Measurements from ENCODE around the gene KIDINS220. TPM values are rescaled to one million over a fixed set of nuclear protein-coding genes. Genes with fewer than 3 reads are reported as not detected.

KIDINS220 gene
- total and polyA plus RNA-seq, 9 of the 15 experiments (the other 6 are each of a cell fraction or from before 2014, with no cell fraction given) = 15.2 to 48.0 (median 34.4) TPM

DNA sequence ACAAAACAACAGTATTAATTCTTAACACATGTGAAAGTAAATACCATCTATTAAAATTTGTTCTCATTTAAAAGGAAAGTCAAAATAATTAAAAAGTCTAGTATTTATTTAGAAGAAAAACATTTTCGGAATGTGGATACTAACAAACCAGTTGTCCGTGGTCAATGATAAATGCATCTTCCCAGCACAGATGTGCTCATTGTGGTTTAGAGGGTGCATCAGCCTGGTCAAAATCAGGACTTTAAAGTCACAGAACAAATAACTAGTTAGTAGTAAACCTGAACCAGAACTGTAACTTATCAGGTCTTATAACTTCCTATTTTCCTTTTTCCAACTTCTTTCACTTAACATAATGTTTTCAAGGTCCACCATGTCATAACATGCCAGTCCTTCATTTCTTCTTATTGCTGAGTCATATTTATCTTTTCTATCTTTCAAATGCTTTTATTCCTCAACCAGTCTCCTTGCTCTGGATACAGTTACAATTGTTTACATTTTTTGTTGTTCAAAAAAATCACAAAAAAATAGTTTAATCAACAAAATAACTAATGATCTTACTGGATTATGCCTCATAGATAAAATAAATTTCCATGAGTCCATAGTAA is 99.7 kb downstream of the KIDINS220 start (continued):
- TF ChIP-seq NFE2L1 (tag; IDR thresholded peaks at IDR 0.05; ENCODE audit: borderline replicate concordance, low read depth) (peak; percentile 74; the same call in 1 of the 2 replicates), ZNF589 (CRISPR knock-in tag; IDR thresholded peaks at IDR 0.05; ENCODE audit: low read depth) (no peak), HNRNPUL1 (IDR thresholded peaks at IDR 0.05; ENCODE audit: low read length) (no peak), MAFK (IDR thresholded peaks at IDR 0.05; ENCODE audit: low read length) (peak; percentile 66; the same call in 1 of the 2 replicates), HOXB6 (CRISPR knock-in tag; IDR thresholded peaks at IDR 0.05; ENCODE audit: borderline replicate concordance) (no peak), ETV1 (tag; conservative IDR thresholded peaks at IDR 0.05; ENCODE audit: low read depth) (no peak), BCL6 (CRISPR knock-in tag; IDR thresholded peaks at IDR 0.05) (no peak), RBM34 (IDR thresholded peaks at IDR 0.05; ENCODE audit: borderline replicate concordance, insufficient read depth, low read length) (no peak), RCOR1 (IDR thresholded peaks at IDR 0.05; ENCODE audit: borderline replicate concordance in 1 of 2, low read depth in 2 of 2, low read length in 2 of 2) (no peak), NFE2 (IDR thresholded peaks at IDR 0.05; ENCODE audit: low read depth) (peak; percentile 77), ATF7 (IDR thresholded peaks at IDR 0.05) (no peak), XRCC3 (IDR thresholded peaks at IDR 0.05) (no peak), C11orf30 (IDR thresholded peaks at IDR 0.05; ENCODE audit: low read depth) (peak; percentile 89), ZNF143 (CRISPR knock-in tag; IDR thresholded peaks at IDR 0.05) (no peak), MAFG (tag; conservative IDR thresholded peaks at IDR 0.05) (peak; percentile 94), ZNF316 (IDR thresholded peaks at IDR 0.05) (peak; percentile 95), ZNF431 (CRISPR knock-in tag; IDR thresholded peaks at IDR 0.05) (no peak), BACH1 (tag; IDR thresholded peaks at IDR 0.05) (peak; percentile 80), BRD9 (IDR thresholded peaks at IDR 0.05; ENCODE audit: low read depth, partially characterized antibody) (no peak)
- TF ChIP-seq, protein P1, sequence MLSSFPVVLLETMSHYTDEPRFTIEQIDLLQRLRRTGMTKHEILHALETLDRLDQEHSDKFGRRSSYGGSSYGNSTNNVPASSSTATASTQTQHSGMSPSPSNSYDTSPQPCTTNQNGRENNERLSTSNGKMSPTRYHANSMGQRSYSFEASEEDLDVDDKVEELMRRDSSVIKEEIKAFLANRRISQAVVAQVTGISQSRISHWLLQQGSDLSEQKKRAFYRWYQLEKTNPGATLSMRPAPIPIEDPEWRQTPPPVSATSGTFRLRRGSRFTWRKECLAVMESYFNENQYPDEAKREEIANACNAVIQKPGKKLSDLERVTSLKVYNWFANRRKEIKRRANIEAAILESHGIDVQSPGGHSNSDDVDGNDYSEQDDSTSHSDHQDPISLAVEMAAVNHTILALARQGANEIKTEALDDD (IDR thresholded peaks at IDR 0.05) = peak; percentile 89
- TF ChIP-seq, protein P2, sequence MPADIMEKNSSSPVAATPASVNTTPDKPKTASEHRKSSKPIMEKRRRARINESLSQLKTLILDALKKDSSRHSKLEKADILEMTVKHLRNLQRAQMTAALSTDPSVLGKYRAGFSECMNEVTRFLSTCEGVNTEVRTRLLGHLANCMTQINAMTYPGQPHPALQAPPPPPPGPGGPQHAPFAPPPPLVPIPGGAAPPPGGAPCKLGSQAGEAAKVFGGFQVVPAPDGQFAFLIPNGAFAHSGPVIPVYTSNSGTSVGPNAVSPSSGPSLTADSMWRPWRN (IDR thresholded peaks at IDR 0.05; ENCODE audit: low read depth) = no peak
- TF ChIP-seq, protein P3, sequence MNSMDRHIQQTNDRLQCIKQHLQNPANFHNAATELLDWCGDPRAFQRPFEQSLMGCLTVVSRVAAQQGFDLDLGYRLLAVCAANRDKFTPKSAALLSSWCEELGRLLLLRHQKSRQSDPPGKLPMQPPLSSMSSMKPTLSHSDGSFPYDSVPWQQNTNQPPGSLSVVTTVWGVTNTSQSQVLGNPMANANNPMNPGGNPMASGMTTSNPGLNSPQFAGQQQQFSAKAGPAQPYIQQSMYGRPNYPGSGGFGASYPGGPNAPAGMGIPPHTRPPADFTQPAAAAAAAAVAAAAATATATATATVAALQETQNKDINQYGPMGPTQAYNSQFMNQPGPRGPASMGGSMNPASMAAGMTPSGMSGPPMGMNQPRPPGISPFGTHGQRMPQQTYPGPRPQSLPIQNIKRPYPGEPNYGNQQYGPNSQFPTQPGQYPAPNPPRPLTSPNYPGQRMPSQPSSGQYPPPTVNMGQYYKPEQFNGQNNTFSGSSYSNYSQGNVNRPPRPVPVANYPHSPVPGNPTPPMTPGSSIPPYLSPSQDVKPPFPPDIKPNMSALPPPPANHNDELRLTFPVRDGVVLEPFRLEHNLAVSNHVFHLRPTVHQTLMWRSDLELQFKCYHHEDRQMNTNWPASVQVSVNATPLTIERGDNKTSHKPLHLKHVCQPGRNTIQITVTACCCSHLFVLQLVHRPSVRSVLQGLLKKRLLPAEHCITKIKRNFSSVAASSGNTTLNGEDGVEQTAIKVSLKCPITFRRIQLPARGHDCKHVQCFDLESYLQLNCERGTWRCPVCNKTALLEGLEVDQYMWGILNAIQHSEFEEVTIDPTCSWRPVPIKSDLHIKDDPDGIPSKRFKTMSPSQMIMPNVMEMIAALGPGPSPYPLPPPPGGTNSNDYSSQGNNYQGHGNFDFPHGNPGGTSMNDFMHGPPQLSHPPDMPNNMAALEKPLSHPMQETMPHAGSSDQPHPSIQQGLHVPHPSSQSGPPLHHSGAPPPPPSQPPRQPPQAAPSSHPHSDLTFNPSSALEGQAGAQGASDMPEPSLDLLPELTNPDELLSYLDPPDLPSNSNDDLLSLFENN (IDR thresholded peaks at IDR 0.05; ENCODE audit: low read depth in 2 of 2, low read length in 2 of 2) = no peak

Measured in K562 (cell line).